Epithelial cell of proximal tubule (primary cell): ENCODE measurements around the gene ZFHX3. TPM values are rescaled to one million over a fixed set of nuclear protein-coding genes. Genes with fewer than 3 reads are reported as not detected.

ENCODE experiments used
- DNase-seq: peaks from one replicate; pipeline ENCODE4 v3.0.0-alpha.2; 2011; ENCODE audit warnings: low read depth
- H3K4me3 ChIP-seq: 2 replicates; pipeline ENCODE4 v1.5.1; 2011; ENCODE audit warnings: low read depth, mild to moderate bottlenecking, low read length
- total RNA-seq: library from RNA; depleted of rRNA; stranded (reverse); fragments of >200 nt; gene quantifications from 2 replicates; pipeline ENCODE4 v1.2.3, GENCODE V29; 2015
- TF ChIP-seq, protein P1 (sequence below): conservative IDR thresholded peaks from 2 replicates; pipeline ENCODE4 v1.5.1; 2012; ENCODE audit warnings: low read depth, mild to moderate bottlenecking, low read length

The ZFHX3 gene
- total RNA-seq, 1 donor from 2014 or later = 9.6 TPM

DNA sequence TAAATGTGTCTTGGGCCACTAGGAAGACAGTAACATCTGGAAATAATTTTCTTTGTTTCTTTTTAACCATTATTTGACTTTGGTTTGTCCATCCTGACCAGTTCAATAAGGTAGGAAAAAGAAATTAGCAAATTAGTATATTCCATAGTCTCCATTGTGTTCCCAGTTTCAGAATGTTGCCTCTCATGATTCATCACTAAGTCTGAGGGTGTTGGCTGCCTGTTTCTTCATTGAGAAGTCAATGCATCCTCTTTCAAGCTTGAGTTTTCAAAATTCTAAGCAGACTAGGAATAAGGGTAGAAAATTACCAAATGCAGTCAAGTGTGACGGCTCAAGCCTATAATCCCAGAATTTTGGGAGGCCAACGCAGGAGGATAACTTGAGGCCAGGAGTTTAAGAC lies 41.9 kb downstream of the ZFHX3 start:
- H3K4me3 ChIP-seq = no peak overlapping the region
- no peak for DNase-seq
- TF ChIP-seq, protein P1, sequence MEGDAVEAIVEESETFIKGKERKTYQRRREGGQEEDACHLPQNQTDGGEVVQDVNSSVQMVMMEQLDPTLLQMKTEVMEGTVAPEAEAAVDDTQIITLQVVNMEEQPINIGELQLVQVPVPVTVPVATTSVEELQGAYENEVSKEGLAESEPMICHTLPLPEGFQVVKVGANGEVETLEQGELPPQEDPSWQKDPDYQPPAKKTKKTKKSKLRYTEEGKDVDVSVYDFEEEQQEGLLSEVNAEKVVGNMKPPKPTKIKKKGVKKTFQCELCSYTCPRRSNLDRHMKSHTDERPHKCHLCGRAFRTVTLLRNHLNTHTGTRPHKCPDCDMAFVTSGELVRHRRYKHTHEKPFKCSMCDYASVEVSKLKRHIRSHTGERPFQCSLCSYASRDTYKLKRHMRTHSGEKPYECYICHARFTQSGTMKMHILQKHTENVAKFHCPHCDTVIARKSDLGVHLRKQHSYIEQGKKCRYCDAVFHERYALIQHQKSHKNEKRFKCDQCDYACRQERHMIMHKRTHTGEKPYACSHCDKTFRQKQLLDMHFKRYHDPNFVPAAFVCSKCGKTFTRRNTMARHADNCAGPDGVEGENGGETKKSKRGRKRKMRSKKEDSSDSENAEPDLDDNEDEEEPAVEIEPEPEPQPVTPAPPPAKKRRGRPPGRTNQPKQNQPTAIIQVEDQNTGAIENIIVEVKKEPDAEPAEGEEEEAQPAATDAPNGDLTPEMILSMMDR = no peak

DNA sequence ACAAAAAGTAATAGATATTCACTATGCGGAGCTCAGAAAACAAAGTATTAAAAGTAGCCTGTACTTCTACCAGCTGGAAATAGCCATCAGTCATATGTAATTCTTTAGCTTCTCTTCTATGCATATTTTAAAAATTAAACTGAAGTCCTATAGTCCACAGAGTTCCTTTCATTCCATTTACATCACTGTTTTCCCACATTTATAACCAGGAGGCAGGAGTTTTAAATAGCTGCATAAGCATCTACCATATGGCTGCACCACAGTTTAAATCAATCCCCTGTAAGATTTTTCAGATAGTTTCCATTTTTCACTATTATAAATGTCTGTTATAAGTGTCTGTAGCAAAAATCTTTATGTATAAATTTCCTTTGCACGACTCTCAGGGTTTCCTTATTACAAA lies 45.1 kb downstream of the ZFHX3 start:
- no peak for DNase-seq
- TF ChIP-seq, protein P1 = no peak
- H3K4me3 ChIP-seq = no peak overlapping the region

DNA sequence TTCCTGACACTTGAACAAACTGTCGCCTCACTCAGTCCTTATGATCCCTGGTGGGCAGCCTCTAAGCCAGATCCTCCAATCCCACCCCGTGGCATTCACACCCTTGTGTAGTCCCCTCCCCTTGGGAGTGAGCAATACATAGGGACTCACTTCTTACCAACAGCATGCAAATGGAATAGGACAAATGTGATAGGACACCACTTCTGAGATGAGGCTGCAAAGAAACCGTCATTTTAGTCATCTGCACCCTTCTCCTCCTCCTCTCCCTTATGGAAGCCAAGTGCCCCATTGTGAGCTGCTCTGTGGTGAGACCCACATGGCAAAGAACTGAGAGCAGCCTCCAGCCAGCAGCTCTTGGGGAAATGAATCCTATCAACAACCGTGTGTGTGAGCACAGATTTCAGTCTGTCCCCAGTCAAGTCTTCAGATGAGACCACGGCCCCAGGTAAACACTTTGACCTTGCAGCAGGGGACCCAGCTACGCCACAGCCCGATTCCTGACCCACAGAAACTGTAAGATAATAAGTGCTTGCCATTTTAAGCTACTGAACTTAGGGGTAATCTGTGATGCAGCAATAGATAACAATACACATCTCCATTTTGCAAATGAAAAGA lies 46.9 kb downstream of the ZFHX3 start:
- no peak for DNase-seq
- TF ChIP-seq, protein P1 = no peak
- H3K4me3 ChIP-seq = no peak overlapping the region

DNA sequence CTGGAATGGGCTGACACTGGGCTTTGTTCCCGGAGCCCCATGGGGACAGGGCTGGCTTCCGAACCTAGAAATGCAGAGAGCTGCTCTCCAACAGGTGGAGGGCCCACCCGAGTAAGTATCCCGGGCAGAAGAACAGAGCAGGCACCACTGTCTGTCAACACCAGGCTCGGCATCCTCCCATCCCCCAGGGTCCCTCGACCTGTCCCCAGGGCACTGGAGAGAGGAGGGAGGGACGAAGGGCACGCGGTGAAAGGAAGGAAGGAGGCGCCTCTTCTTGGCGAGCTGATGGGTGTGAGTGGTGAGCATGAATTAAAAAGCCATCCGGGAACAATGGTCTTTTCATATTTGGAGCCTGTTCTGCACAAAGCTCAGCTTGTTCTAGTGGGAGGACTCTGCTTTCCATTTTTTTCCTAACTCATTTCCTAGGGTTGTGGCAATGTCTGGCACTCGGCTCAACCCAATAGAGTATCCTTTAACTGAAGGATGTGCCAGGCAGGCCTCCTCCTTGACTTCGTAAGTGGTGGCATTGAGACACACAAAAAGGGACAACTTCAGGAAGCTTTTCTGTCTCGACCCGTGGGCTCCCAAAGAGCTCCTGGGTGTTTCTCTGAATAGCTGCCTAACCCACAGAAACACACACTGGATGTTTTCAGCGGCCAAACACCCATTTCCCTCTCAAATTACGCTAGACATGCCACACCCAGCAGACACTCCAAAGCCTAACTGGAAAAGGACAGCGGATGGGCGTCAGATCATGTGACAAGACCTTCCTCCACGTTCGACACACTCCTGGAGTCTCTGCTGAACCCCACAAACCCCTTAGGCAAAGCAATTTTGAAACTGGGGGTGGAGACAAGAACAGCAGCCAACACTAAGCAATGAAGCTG lies 47.7 kb downstream of the ZFHX3 start:
- no peak for DNase-seq
- TF ChIP-seq, protein P1 = no peak

DNA sequence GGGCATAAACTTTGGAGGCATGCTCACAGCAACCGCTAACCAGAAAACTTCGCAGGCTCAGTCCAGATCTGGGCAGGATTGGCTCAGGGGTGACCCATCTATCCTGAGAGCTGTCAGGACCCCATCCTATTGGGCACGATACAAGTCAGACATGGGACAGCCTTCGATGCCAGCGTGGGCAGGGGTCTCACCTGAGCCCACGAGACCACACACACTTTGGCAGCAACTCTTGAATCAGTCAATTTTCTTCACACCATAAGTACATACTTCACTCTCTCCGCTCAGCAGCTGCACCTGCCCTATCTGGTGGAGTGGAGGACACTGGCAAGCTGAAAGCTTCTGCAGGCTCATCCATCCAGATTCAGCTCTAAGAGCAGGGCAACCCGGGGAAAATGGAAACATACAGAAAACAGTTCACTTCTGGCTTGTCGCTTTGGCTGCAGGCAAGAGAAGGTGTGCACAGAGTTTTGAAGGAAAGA lies 48.3 kb downstream of the ZFHX3 start:
- DNase-seq = no peak
- H3K4me3 ChIP-seq = no peak overlapping the region
- TF ChIP-seq, protein P1 = no peak

More for the DNA sequence above, 47.7 kb downstream of the ZFHX3 start:
- no peak overlapping the region for H3K4me3 ChIP-seq

DNA sequence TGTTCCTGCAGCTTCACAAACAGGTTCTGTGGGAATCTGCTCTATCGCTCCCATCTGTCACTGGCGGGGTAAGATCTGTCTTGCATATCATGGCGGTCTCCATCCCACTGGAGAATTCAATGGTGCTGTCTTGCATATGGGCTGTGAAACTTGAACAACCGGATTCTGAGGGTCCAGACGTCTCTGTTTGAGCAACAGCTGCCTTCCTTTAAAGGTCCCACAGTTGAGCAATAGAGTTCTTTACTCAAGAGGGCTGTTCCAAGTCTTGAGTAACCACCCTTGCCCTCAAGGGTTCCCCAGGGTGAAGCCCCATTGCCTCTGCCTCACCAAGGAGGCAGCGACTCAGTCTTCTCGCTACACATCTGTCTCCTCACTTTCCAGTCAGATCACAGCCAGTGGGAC lies 50.8 kb downstream of the ZFHX3 start:
- no peak for DNase-seq
- TF ChIP-seq, protein P1 = no peak
- H3K4me3 ChIP-seq = no peak overlapping the region
